ENCODE data around the gene TOR1B.

Gene TOR1B

DNA sequence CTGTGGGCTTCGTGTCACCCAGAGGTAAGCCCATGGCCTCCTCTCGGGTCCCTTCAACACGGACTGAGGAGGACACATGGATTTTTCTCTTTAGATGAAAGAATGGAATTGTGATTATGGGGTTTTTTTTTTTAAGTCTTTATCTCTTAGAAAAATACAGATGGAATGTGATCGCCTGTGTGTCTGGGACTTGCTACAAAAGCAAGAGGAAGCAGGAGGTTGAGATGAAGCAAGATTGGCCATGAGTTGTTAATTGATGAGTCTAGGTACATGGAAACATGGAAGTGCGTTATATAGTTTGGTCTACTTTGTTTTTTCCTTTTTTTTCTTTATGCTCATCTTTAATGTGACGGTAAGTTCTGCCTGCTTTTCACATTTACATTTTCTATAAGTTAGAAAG is 46.9 kb downstream of the TOR1B start:
- DNase-seq = no peak

DNA sequence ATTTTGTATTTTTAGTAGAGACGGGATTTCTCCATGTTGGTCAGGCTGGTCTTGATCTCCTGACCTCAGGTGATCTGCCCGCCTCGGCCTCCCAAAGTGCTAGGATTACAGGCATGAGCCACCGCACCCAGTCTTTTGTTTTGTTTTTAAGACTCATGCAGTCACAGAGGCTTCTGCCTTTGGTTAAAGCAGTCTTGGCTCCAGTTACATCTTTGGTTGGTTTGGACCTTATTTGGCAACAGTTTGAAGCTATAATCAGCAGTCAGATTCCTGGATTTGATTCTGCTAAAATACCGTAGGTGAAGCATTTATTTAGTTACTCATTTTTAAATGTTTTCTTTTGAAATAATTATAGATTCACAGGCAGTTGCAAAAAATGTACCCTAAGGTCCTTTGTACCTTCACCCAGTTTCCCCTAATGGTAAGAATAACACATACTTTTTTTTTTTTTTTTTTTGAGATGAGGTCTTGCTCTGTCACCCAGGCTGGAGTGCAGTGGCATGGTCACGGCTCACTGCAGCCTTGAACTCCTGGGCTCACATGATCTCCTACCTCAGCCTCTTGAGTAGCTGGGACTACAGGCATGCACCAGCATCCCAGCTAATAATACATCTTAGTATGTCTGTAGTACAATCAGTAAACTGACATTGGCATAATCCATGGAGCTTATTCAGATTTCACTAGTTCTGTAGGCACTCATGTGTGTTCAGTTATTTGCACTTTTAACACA is 48.0 kb downstream of the TOR1B start:
- DNase-seq = no peak

DNA sequence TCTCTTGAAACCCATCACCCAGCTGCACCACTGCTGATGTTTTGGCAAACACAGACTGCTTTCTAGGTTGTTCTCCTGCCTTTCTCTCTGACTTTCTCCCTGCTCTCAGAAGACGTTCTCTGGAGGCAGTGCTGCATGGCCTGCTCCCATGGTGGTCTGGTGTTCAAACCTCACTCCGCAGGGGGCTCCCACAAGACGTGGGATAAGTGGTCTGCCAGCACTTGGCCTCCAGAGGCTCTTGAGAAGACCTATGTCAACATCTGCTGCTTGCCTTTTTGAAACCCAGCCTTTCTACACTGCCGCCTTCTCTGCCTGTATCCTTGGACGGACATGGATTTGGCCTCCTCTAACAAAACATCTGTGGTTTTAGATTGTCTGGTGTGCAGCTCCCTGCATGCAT is 48.8 kb downstream of the TOR1B start:
- DNase-seq = no peak

DNA sequence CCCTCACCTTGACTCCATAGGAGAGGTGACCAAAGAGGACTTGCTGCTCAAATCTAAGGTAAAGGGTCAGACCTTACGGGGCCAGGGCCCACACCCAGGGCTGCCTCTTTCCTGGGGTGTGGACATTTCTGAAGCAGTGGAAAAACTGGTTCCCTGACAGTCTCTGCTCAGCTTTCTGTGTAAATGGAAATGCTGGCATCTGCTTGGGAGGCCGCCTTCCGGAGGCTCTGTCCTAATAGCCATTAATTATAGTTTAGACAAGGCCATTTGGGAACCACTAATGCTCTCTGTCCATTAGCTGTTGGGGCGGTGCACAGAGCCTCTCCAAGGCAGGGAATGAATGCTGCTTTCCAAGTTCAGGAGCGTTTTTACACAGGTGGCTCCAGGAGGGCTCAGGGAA is 49.6 kb downstream of the TOR1B start:
- no peak for DNase-seq

DNA sequence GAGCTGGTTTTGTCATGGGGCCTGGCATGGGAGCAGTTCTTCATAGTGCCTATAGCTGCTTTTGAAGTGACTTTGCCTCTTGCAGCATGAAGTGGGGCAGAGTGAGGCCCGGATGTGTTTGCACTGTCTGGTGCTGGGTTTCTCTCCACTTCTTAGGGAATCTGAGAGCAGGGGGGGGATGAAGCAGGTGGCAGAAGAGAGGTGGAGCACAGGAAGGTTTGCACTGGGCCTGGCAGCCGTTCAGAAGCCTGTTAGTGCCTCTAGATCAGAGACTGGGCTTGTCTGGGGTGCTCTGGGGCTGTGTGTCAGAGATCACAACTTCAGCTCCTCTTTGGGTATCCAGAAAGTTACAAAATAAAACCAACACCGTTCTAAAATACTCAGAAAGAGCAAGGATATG is 50.6 kb downstream of the TOR1B start:
- DNase-seq = no peak

DNA sequence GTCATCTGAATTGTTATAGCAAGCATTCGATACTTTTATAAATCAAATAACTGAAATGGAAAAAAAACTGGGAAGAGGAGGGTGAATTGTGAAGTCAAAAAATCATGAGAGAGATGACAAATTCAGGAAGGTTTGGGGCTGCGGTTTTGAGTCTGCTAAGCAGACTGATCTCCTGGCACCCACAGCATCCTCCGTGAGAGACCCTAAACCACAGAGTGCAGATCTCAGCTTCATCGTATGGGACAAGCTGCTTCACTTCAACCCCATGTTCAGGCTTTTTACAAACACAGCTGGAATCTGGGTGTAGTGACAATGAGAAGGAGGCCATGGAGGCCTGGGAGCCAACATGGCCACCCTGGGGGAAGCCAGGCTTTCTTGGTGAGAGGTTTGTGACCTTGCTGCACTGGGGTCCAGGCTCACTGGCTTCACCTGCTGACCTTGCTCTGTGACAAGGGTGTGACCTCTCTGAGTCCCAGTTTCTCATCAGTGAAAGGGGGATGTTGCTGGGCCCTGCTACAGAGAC is 51.7 kb downstream of the TOR1B start:
- DNase-seq = peak; percentile 42

DNA sequence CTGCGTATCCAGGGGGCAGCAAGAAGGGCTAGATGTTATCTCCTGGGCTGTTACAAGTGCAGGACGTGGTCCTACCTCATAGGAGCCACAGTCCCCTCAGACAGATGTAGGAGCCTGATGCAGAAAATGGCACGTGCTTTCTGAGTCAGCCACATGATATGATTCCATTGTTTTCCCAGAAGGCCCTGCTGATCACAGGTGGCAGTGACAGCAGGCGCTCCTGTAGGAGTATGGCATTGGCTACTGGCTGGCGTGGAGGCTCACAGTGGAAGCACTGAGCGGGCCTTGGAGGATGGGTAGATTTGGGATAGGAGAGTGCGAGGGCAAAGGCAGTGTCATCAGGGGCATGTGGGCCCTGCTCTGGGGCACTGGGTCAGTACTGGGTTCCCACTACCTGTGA is 54.2 kb downstream of the TOR1B start:
- peak; percentile 46 for DNase-seq

DNA sequence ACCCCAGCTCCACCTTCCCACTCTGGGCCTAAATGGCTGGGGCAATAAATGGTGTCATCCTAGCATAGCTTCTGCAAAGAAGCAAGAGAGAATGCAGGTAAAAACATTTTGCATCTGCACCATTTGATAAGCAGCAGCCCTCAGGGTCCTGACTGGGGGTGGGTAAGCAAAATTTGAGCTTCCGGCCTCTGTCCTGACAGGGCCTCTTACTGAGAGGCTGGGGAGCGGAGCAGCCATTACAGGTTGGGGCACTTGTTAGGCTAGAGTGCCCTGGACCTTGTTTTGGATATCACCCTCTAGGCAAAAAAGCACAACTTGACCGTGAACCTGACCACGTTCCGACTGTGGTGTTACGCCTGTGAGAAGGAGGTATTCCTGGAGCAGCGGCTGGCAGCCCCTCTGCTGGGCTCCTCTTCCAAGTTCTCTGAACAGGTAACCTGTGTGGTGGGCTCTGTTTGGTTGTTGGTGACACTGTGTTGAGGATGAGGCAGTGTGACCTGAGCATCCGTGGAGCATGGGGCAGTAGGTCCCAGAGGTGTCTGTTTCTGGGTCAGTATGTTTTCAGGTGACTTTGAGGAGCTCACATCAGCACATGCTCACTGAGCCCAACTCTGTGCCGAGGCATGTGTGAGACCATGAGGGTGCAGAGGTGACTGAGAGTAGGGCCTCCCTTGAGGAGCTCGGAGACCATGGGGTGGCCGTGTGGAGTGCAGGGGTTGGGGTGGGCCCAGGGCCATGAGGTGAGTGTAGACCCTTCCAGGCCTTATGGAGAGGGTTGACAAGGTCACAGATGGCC is 55.4 kb downstream of the TOR1B start:
- DNase-seq = no peak
